Tibial nerve (tissue), 3 donors: ENCODE results near the gene NRXN2.

ENCODE experiments used
- POLR2A ChIP-seq, 2 donors: fragments of 450-650 bp; IDR thresholded peaks; one replicate each; pipeline ENCODE4 v1.6.1; 2017; ENCODE audit warnings: antibody characterized with exemption in 2 of 2, mild to moderate bottlenecking in 2 of 2, moderate library complexity in 2 of 2
- TF ChIP-seq, protein P1 (sequence below), 5 experiments: fragments of 200-600 bp in 3 of 5; fragments of 450-650 bp in 2 of 5; sonication (generic) in 3 of 5; IDR thresholded peaks; one replicate each; pipeline ENCODE4 v1.5.1; 2016 to 2019; ENCODE audit warnings: antibody characterized with exemption in 5 of 5, mild to moderate bottlenecking in 3 of 5, moderate library complexity in 2 of 5

- TF ChIP-seq, protein P1, sequence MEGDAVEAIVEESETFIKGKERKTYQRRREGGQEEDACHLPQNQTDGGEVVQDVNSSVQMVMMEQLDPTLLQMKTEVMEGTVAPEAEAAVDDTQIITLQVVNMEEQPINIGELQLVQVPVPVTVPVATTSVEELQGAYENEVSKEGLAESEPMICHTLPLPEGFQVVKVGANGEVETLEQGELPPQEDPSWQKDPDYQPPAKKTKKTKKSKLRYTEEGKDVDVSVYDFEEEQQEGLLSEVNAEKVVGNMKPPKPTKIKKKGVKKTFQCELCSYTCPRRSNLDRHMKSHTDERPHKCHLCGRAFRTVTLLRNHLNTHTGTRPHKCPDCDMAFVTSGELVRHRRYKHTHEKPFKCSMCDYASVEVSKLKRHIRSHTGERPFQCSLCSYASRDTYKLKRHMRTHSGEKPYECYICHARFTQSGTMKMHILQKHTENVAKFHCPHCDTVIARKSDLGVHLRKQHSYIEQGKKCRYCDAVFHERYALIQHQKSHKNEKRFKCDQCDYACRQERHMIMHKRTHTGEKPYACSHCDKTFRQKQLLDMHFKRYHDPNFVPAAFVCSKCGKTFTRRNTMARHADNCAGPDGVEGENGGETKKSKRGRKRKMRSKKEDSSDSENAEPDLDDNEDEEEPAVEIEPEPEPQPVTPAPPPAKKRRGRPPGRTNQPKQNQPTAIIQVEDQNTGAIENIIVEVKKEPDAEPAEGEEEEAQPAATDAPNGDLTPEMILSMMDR (IDR thresholded peaks at IDR 0.05) = no peak
- TF ChIP-seq POLR2A (IDR thresholded peaks at IDR 0.05) = no peak
These were observed 8.6 kb upstream of the NRXN2 start for GRCh38 chr11:64731601-64732000.
